Stomach (tissue), 9 donors: Measurements from ENCODE around the gene TLE3. TPM values are rescaled to one million over a fixed set of nuclear protein-coding genes. Genes with fewer than 3 reads are reported as not detected.

Experiments
- DNase-seq, 2 donors: peaks; one replicate each; pipeline versions ENCODE4 v3.0.0 to v3.0.0-alpha.2; 2013 to 2019
- H3K27ac ChIP-seq, 5 donors: fragments of 200-600 bp in 4 of 5; sonication (generic) in 4 of 5; one replicate each; pipeline ENCODE4 v1.5.1; 2013 to 2019; ENCODE audit warnings: mild to moderate bottlenecking in 1 of 5, moderate library complexity in 1 of 5
- H3K27me3 ChIP-seq, 3 donors: fragments of 200-600 bp; sonication (generic); one replicate each; pipeline ENCODE4 v1.5.1; 2017 to 2019; ENCODE audit warnings: mixed run types in 1 of 3
- H3K36me3 ChIP-seq, 4 donors: fragments of 200-600 bp; sonication (generic); 1 replicate in 3 of 4; 2 replicates in 1 of 4; pipeline ENCODE4 v1.5.1; 2016 to 2019
- H3K4me1 ChIP-seq, 4 donors: fragments of 200-600 bp; sonication (generic); one replicate each; pipeline ENCODE4 v1.5.1; 2016 to 2019
- H3K4me3 ChIP-seq, 4 donors: fragments of 200-600 bp; sonication (generic) in 3 of 4; one replicate each; pipeline ENCODE4 v1.5.1; 2016 to 2019; ENCODE audit warnings: mild to moderate bottlenecking in 1 of 4
- H3K9me3 ChIP-seq, 4 donors: fragments of 200-600 bp; sonication (generic); one replicate each; pipeline ENCODE4 v1.5.1; 2016 to 2019
- EP300 ChIP-seq: sonication (generic); formaldehyde crosslinking; IDR thresholded peaks from one replicate; pipeline ENCODE4 v1.6.1; 2017; ENCODE audit warnings: antibody characterized with exemption
- POLR2A ChIP-seq, 4 donors: fragments of 450-650 bp; IDR thresholded peaks; one replicate each; pipeline ENCODE4 v1.6.1; 2016; ENCODE audit warnings: antibody characterized with exemption in 4 of 4, control low read depth in 2 of 4, mild to moderate bottlenecking in 1 of 4, moderate library complexity in 1 of 4
- POLR2AphosphoS5 ChIP-seq, 3 donors: sonication (generic); formaldehyde crosslinking; IDR thresholded peaks; one replicate each; pipeline ENCODE4 v1.6.1; 2016; ENCODE audit warnings: antibody characterized with exemption in 3 of 3
- WGBS, 5 donors: extraction: QIAGEN DNeasy Blood & Tissue Kit in 3 of 5; methylation state at CpG; one replicate each; pipeline versions ENCODE4 v1.1.5 to v1.1.7; 2013 to 2018; 5-methylcytosine and 5-hydroxymethylcytosine counted together
- intact Hi-C: fragments of 100-400 bp; cut with DNase I; formaldehyde crosslinking; loops from one replicate; pipeline ENCODE4 v1.15.1; 2023; ENCODE audit warnings: low total_unique reads
- polyA plus RNA-seq, 3 donors: library from polyadenylated mRNA; stranded (reverse); fragments of 200-250 nt; gene quantifications; one replicate each; pipeline ENCODE4 v1.2.3, GENCODE V29; 2013
- total RNA-seq, 5 donors: library from RNA; depleted of rRNA; stranded (reverse); fragments of >200 nt; gene quantifications; one replicate each; pipeline versions ENCODE4 v1.1.0 to v1.2.3, GENCODE V29; 2014 to 2016
- TF ChIP-seq, protein P1 (sequence below), 7 experiments: fragments of 450-650 bp in 4 of 7; fragments of 200-600 bp in 3 of 7; sonication (generic) in 3 of 7; IDR thresholded peaks; one replicate each; pipeline ENCODE4 v1.5.1; 2016 to 2019; ENCODE audit warnings: antibody characterized with exemption in 7 of 7, control low read depth in 2 of 7, mild to moderate bottlenecking in 1 of 7
- donor health status: healthy with polysubstance abuse.
- donor health status: Bipolar disorder and iron deficiency.
- donor health status: healthy.

Gene TLE3
- total and polyA plus RNA-seq, 8 donors = 13.3 to 186 (median 30.9) TPM

DNA sequence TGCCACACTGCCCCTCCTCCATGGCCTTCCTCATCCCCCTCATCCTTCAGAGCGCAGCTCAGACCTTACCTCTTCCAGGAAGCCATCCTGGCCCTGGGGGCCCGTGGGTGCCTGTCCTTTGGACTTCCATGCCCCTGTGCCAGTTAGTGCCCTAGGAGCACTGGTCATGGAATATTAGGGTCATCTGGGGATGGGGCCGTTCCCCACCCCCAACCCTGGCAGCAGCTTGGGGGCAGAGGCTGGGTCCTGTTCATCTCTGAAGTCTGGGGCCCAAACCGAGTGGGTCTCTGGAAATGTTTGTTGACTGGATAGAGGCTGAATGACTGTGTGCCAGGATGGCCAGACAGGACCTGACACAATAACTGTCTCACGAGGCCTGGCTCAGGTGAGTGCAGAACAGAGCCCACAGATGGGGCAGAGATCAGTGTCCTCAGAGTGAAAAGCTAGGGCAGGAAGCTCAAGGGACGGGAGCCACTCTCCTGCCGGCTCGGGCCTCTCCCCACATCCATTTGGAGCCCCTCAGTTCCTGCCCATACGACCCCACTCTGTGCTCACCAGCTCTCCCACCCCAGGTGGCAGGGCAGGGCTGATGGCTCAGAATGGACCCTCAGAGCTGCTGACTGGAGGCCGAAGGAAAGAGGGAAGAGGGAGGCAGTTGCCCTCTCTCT is 62.5 kb downstream of the TLE3 start:
- TF ChIP-seq, protein P1, sequence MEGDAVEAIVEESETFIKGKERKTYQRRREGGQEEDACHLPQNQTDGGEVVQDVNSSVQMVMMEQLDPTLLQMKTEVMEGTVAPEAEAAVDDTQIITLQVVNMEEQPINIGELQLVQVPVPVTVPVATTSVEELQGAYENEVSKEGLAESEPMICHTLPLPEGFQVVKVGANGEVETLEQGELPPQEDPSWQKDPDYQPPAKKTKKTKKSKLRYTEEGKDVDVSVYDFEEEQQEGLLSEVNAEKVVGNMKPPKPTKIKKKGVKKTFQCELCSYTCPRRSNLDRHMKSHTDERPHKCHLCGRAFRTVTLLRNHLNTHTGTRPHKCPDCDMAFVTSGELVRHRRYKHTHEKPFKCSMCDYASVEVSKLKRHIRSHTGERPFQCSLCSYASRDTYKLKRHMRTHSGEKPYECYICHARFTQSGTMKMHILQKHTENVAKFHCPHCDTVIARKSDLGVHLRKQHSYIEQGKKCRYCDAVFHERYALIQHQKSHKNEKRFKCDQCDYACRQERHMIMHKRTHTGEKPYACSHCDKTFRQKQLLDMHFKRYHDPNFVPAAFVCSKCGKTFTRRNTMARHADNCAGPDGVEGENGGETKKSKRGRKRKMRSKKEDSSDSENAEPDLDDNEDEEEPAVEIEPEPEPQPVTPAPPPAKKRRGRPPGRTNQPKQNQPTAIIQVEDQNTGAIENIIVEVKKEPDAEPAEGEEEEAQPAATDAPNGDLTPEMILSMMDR (IDR thresholded peaks at IDR 0.05) = no peak
- TF ChIP-seq POLR2A (IDR thresholded peaks at IDR 0.05) = no peak
- TF ChIP-seq POLR2AphosphoS5 (IDR thresholded peaks at IDR 0.05) = no peak
- TF ChIP-seq EP300 = no peak
- WGBS, 5 donors = 89 to 94% (median 91%) methylated on average over 4 to 10 of the region's 10 CpGs
- Histone ChIP-seq H3K27ac (no peak overlapping the region), H3K4me3 (no peak overlapping the region), H3K27me3 (peaks cover 0 to 11% (median 0%) of the 10 kb centered on the region in 3 donors), H3K36me3 (no peaks in the 10 kb centered on the region), H3K4me1 (peaks cover 0 to 9% (median 2%) of the 10 kb centered on the region in 4 donors), H3K9me3 (no peaks in the 10 kb centered on the region)
- DNase-seq = no peak
- intact Hi-C loops = no loop called here

DNA sequence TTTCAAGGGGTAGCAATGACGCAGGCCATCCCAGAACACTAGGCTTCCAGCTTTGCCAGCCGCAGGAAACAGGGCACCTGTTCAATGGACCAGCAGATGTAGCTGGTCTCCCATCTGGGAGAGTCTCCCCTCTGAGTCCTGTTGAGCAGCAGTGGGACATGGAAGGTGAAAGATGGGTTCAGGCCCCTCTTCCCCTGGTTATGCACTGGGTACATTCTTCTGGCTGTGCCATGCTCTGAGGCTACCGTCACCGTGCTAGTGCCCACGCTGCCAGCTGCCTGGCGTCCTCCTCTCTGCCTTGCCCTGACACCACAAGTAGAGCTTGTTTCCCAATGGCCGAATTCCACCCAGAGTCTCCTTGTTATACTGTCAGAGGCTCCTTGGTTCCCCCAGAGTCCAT is 63.1 kb downstream of the TLE3 start:
- no peaks in the 10 kb centered on the region for H3K9me3 ChIP-seq
- no peak overlapping the region for H3K27ac ChIP-seq
- TF ChIP-seq, protein P1 (IDR thresholded peaks at IDR 0.05) = no peak
- TF ChIP-seq EP300 (no peak), POLR2A (IDR thresholded peaks at IDR 0.05) (no peak), POLR2AphosphoS5 (IDR thresholded peaks at IDR 0.05) (no peak)
- H3K4me3 ChIP-seq = no peak overlapping the region
- WGBS, 5 donors = 94 to 98% (median 97%) methylated on average over 7 of the region's 7 CpGs
- H3K4me1 ChIP-seq = peaks cover 0 to 9% (median 2%) of the 10 kb centered on the region in 4 donors
- no peak for DNase-seq
- peaks cover 0 to 11% (median 0%) of the 10 kb centered on the region in 3 donors for H3K27me3 ChIP-seq
- no peaks in the 10 kb centered on the region for H3K36me3 ChIP-seq
- intact Hi-C loops = no loop called here

DNA sequence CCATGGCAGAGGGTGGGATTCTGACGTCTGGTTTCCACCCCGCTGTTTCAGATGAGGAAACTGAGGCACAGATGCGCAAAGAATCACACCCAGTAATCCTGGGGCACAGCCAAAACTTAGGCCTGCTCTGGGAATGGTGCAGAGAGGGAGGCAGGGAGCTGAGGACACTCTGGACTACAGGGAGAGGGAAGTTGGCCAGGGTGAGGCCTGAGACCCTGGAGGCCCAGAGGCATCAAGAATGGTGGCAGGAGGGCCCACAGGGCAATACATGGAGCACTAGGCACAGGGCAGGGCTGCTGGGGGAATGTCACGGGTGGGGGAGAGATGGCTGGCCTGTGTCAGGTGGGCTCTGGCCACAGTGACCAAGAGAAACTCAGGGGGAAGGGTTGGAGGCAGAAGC is 63.6 kb downstream of the TLE3 start:
- Histone ChIP-seq H3K27me3 (peaks cover 0 to 11% (median 0%) of the 10 kb centered on the region in 3 donors), H3K4me1 (peaks cover 0 to 9% (median 2%) of the 10 kb centered on the region in 4 donors), H3K36me3 (no peaks in the 10 kb centered on the region), H3K4me3 (no peak overlapping the region), H3K9me3 (no peaks in the 10 kb centered on the region), H3K27ac (no peak overlapping the region)
- no peak for DNase-seq
- WGBS, 5 donors = 81 to 98% (median 84%) methylated on average over 4 of the region's 4 CpGs
- no peak for TF ChIP-seq POLR2A (IDR thresholded peaks at IDR 0.05)
- intact Hi-C loops = no loop called here

DNA sequence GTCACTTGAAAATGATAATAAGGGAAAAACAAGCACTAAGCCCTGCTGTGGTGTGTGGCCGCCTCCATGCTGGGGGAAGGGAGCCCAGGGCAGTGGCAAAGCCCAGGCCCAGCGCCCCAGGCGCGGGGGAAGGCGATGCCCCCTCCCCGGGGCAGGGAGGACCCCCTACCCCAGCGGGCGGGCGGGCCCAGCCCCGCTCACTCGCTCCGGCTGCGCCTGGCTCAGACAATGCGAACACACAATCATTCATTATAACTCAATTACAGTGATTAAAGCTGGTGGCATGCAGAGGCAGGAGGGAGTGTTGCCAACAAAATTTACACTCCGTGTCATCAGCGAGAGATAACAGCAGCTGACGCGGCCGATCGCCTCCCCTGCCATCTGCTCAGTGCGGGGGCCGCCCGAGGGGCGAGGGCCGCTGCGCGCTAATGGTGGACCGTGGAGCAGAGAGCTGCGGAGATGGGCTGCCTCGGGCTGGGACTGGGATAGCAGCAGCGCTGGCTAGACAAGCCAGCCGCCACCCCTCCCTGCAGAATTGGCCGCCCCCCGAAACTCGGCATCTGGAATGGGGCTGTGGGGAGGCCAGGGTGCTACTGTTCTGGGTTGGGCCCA is 64.1 kb downstream of the TLE3 start:
- H3K9me3 ChIP-seq = no peaks in the 10 kb centered on the region
- TF ChIP-seq, protein P1 (IDR thresholded peaks at IDR 0.05) = no peak
- TF ChIP-seq POLR2A (IDR thresholded peaks at IDR 0.05) (no peak), POLR2AphosphoS5 (IDR thresholded peaks at IDR 0.05) (no peak), EP300 (no peak)
- peak in 1 of 2 donors; percentile 78 for DNase-seq
- intact Hi-C loops = no loop called here
- peaks cover 0 to 11% (median 0%) of the 10 kb centered on the region in 3 donors for H3K27me3 ChIP-seq
- no peak overlapping the region for H3K27ac ChIP-seq
- H3K4me3 ChIP-seq = no peak overlapping the region
- 33 to 58% (median 45%) methylated on average over 27 to 35 of the region's 35 CpGs for WGBS, 5 donors
- H3K36me3 ChIP-seq = no peaks in the 10 kb centered on the region
- H3K4me1 ChIP-seq = peaks cover 0 to 9% (median 2%) of the 10 kb centered on the region in 4 donors

DNA sequence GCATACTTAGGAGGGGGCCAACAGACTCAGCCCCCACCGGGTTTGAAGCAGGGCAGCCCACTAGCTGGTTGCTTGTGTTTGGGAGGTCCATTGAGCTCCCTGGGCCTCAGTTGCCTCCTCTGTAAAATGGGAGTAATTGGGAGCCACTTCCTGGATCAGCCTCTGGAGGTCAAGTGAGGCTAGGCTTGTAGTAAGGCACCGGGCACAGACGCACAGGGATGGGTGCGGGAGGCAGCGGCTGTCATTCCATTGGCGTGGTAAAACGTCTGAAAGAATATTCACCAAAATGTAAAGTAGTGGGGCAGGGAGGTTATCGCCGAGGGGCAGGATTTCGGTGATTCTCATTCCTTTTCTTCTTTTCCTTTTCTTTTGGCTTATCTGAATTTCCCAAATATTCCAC is 64.6 kb downstream of the TLE3 start:
- no peak overlapping the region for H3K4me3 ChIP-seq
- peaks cover 0 to 11% (median 0%) of the 10 kb centered on the region in 3 donors for H3K27me3 ChIP-seq
- H3K36me3 ChIP-seq = no peaks in the 10 kb centered on the region
- H3K27ac ChIP-seq = no peak overlapping the region
- intact Hi-C loops = no loop called here
- no peak for DNase-seq
- WGBS, 5 donors = 49 to 70% (median 66%) methylated on average over 10 of the region's 10 CpGs
- TF ChIP-seq POLR2A (IDR thresholded peaks at IDR 0.05) = no peak
- no peak for TF ChIP-seq POLR2AphosphoS5 (IDR thresholded peaks at IDR 0.05)
- TF ChIP-seq, protein P1 (IDR thresholded peaks at IDR 0.05) = no peak
- no peak for TF ChIP-seq EP300
- H3K9me3 ChIP-seq = no peaks in the 10 kb centered on the region
- peaks cover 0 to 9% (median 2%) of the 10 kb centered on the region in 4 donors for H3K4me1 ChIP-seq
